Lower leg skin (tissue), 4 donors: ENCODE data around the gene FGF22. TPM values are rescaled to one million over a fixed set of nuclear protein-coding genes. Genes with fewer than 3 reads are reported as not detected.

Experiments used
- DNase-seq, 2 donors: peaks; one replicate each; pipeline ENCODE4 v3.0.0-alpha.2; 2019; ENCODE audit warnings: low spot score in 2 of 2
- H3K4me3 ChIP-seq: fragments of 200-600 bp; sonication (generic); 2 replicates; pipeline ENCODE4 v1.5.1; 2017; ENCODE audit warnings: mild to moderate bottlenecking, low read depth; ENCODE audit not compliant: poor library complexity, severe bottlenecking
- POLR2A ChIP-seq, 2 donors: fragments of 450-650 bp; IDR thresholded peaks; one replicate each; pipeline ENCODE4 v1.6.1; 2016 to 2017; ENCODE audit warnings: antibody characterized with exemption in 2 of 2, mild to moderate bottlenecking in 1 of 2, moderate library complexity in 1 of 2
- WGBS, 2 donors: methylation state at CpG; one replicate each; pipeline ENCODE4 v1.1.5; 2018; 5-methylcytosine and 5-hydroxymethylcytosine counted together
- intact Hi-C: fragments of 100-400 bp; cut with DNase I; formaldehyde crosslinking; loops from one replicate; pipeline ENCODE4 v1.15.0; 2023; ENCODE audit warnings: low total_unique reads
- total RNA-seq, 4 donors: library from RNA; depleted of rRNA; stranded (reverse); fragments of >200 nt; gene quantifications; one replicate each; pipeline ENCODE4 v1.1.0, GENCODE V29; 2016
- TF ChIP-seq, protein P1 (sequence below), 3 donors: fragments of 450-650 bp; IDR thresholded peaks; one replicate each; pipeline ENCODE4 v1.5.1; 2016; ENCODE audit warnings: antibody characterized with exemption in 3 of 3, mild to moderate bottlenecking in 3 of 3, moderate library complexity in 2 of 3

The FGF22 gene
- total RNA-seq, 4 donors from 2014 or later = 16.1 to 41.8 (median 25.6) TPM

DNA sequence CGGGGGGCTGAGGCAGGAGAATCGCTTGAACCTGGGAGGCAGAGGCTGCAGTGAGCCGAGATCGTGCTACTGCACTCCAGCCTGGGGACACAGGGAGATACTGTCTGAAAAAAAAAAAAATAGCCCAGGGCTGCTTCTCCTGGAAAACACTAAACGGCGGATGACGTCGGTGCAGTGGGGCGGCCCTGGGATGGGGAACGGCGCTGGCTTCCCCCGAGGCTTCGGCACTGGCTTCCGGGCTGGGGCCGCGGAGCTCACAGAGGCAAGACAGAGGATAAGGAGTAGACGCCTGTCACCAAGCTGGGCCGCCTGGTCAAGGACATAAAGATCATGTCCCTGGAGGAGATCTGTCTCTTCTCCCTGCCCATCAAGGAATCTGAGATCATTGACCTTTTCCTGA, 50.5 kb downstream of the FGF22 start:
- 45 to 65% methylated on average over 18 of the region's 18 CpGs for WGBS, 2 donors
- TF ChIP-seq POLR2A (IDR thresholded peaks at IDR 0.05) = no peak
- TF ChIP-seq, protein P1, sequence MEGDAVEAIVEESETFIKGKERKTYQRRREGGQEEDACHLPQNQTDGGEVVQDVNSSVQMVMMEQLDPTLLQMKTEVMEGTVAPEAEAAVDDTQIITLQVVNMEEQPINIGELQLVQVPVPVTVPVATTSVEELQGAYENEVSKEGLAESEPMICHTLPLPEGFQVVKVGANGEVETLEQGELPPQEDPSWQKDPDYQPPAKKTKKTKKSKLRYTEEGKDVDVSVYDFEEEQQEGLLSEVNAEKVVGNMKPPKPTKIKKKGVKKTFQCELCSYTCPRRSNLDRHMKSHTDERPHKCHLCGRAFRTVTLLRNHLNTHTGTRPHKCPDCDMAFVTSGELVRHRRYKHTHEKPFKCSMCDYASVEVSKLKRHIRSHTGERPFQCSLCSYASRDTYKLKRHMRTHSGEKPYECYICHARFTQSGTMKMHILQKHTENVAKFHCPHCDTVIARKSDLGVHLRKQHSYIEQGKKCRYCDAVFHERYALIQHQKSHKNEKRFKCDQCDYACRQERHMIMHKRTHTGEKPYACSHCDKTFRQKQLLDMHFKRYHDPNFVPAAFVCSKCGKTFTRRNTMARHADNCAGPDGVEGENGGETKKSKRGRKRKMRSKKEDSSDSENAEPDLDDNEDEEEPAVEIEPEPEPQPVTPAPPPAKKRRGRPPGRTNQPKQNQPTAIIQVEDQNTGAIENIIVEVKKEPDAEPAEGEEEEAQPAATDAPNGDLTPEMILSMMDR (IDR thresholded peaks at IDR 0.05) = no peak
- intact Hi-C loops = no loop called here
- no peak overlapping the region for H3K4me3 ChIP-seq
- DNase-seq = no peak

Other genes starting within 250 kb of the FGF22 start
- 1 to 10 TPM in 3 of 4 donors, under 1 TPM in 1; 0.81 to 3.1 (median 2.1) TPM for gene C2CD4C, start 230.7 kb upstream of the FGF22 start, total RNA-seq
- gene SHC2, start 178.8 kb upstream of the FGF22 start, total RNA-seq = 10 to 100 TPM; 14.6 to 25.0 (median 17.8) TPM
- gene MADCAM1, start 143.4 kb upstream of the FGF22 start, total RNA-seq = under 1 TPM in 2 of 4 donors, not detected in 2; 0.34 to 0.57 TPM
- 10 to 100 TPM; 23.4 to 73.8 (median 62.1) TPM for gene TPGS1, start 132.4 kb upstream of the FGF22 start, total RNA-seq
- 100 to 1,000 TPM; 129 to 214 (median 140) TPM for gene CDC34, start 108.1 kb upstream of the FGF22 start, total RNA-seq
- gene GZMM, start 95.8 kb upstream of the FGF22 start, total RNA-seq = 1 to 10 TPM in 2 of 4 donors, under 1 TPM in 1, not detected in 1; 0.29 to 1.5 (median 1.3) TPM
- 100 to 1,000 TPM; 288 to 344 (median 307) TPM for gene BSG, start 67.3 kb upstream of the FGF22 start, total RNA-seq
- 1 to 10 TPM in 2 of 4 donors, under 1 TPM in 2; 0.21 to 1.7 (median 1.1) TPM for gene HCN2, start 50.0 kb upstream of the FGF22 start, total RNA-seq
- 10 to 100 TPM; 37.8 to 61.1 (median 46.9) TPM for gene POLRMT, start 6.3 kb upstream of the FGF22 start, total RNA-seq
- 100 to 1,000 TPM in 3 of 4 donors, 10 to 100 TPM in 1; 96.6 to 156 (median 126) TPM for gene RNF126, start 23.3 kb downstream of the FGF22 start, total RNA-seq
- 10 to 100 TPM; 14.4 to 51.6 (median 43.5) TPM for gene FSTL3, start 36.5 kb downstream of the FGF22 start, total RNA-seq
- gene PRSS57, start 55.6 kb downstream of the FGF22 start, total RNA-seq = under 1 TPM in 1 of 4 donors, not detected in 3; 0.32 TPM
- gene PALM, start 69.1 kb downstream of the FGF22 start, total RNA-seq = 10 to 100 TPM; 25.1 to 92.3 (median 41.9) TPM
- 1 to 10 TPM in 2 of 4 donors, under 1 TPM in 2; 0.08 to 2.8 (median 0.92) TPM for gene MISP, start 111.2 kb downstream of the FGF22 start, total RNA-seq
- gene PTBP1, start 157.6 kb downstream of the FGF22 start, total RNA-seq = 100 to 1,000 TPM; 167 to 237 (median 205) TPM
- not detected for gene PLPPR3, start 182.1 kb downstream of the FGF22 start, total RNA-seq
- under 1 TPM in 2 of 4 donors, not detected in 2; 0.37 to 0.76 TPM for gene AZU1, start 188.0 kb downstream of the FGF22 start, total RNA-seq
- under 1 TPM in 1 of 4 donors, not detected in 3; 0.86 TPM for gene PRTN3, start 201.1 kb downstream of the FGF22 start, total RNA-seq
- 1 to 10 TPM in 1 of 4 donors, under 1 TPM in 1, not detected in 2; 0.51 to 1.9 TPM for gene ELANE, start 212.4 kb downstream of the FGF22 start, total RNA-seq
- 100 to 1,000 TPM; 263 to 871 (median 364) TPM for gene CFD, start 219.8 kb downstream of the FGF22 start, total RNA-seq